Fibroblast of lung (primary cell): Measurements from ENCODE around the gene SH3PXD2A. TPM values are rescaled to one million over a fixed set of nuclear protein-coding genes. Genes with fewer than 3 reads are reported as not detected.

ENCODE experiments used
- DNase-seq, 2 donors: peaks; one replicate each; pipeline versions ENCODE4 v3.0.0 to v3.0.0-alpha.2; 2010; ENCODE audit warnings: low read depth in 2 of 2
- H2AFZ ChIP-seq: 2 replicates; pipeline ENCODE4 v1.5.1; 2012; ENCODE audit warnings: low read length, control low read depth, inconsistent platforms
- H3K27ac ChIP-seq: 2 replicates; pipeline ENCODE4 v1.5.1; 2011; ENCODE audit warnings: low read length, control low read depth; ENCODE audit not compliant: insufficient read depth
- H3K27me3 ChIP-seq: 2 replicates; pipeline ENCODE4 v1.5.1; 2011; ENCODE audit warnings: mild to moderate bottlenecking, low read length; ENCODE audit not compliant: control insufficient read depth, insufficient read depth
- H3K36me3 ChIP-seq: 2 replicates; pipeline ENCODE4 v1.5.1; 2011; ENCODE audit warnings: low read length; ENCODE audit not compliant: control insufficient read depth, insufficient read depth
- H3K4me1 ChIP-seq: 2 replicates; pipeline ENCODE4 v1.5.1; 2011; ENCODE audit warnings: low read length; ENCODE audit not compliant: control insufficient read depth, insufficient read depth; ENCODE audit errors: extremely low read depth
- H3K4me2 ChIP-seq: 2 replicates; pipeline ENCODE4 v1.5.1; 2011; ENCODE audit warnings: low read length, control low read depth; ENCODE audit not compliant: insufficient read depth; ENCODE audit errors: extremely low read depth
- H3K4me3 ChIP-seq, 4 experiments: fragments of 200-600 bp in 1 of 4; sonication (generic) in 1 of 4; replicated peaks in 1 of 4; 2 replicates each; pipeline ENCODE4 v1.5.1; 2011 to 2016; ENCODE audit warnings: low read length in 4 of 4, low read depth in 3 of 4, mild to moderate bottlenecking in 3 of 4, control low read depth in 2 of 4, inconsistent platforms in 1 of 4, mixed read lengths in 1 of 4; ENCODE audit not compliant: insufficient read depth in 1 of 4; ENCODE audit errors: control extremely low read depth in 1 of 4
- H3K79me2 ChIP-seq: 2 replicates; pipeline ENCODE4 v1.5.1; 2012; ENCODE audit warnings: mild to moderate bottlenecking, low read length, inconsistent platforms; ENCODE audit not compliant: control insufficient read depth, insufficient read depth
- H3K9ac ChIP-seq: 2 replicates; pipeline ENCODE4 v1.5.1; 2011; ENCODE audit warnings: mild to moderate bottlenecking, low read length, control low read depth; ENCODE audit not compliant: insufficient read depth
- H3K9me3 ChIP-seq: 2 replicates; pipeline ENCODE4 v1.5.1; 2012; ENCODE audit warnings: low read depth, low read length; ENCODE audit not compliant: control insufficient read depth, insufficient read depth
- H4K20me1 ChIP-seq: 2 replicates; pipeline ENCODE4 v1.5.1; 2011; ENCODE audit warnings: low read length; ENCODE audit not compliant: control insufficient read depth, insufficient read depth; ENCODE audit errors: extremely low read depth
- CTCF ChIP-seq, 2 donors: IDR thresholded peaks in 1 of 2; conservative IDR thresholded peaks in 1 of 2; 1 replicate in 1 of 2; 2 replicates in 1 of 2; pipeline ENCODE4 v1.5.1; 2011 to 2012; ENCODE audit warnings: low read length in 2 of 2, control low read depth in 1 of 2, inconsistent platforms in 1 of 2, low read depth in 1 of 2, mild to moderate bottlenecking in 1 of 2
- EZH2 ChIP-seq: IDR thresholded peaks from 2 replicates; pipeline ENCODE4 v1.5.1; 2012; ENCODE audit warnings: low read length, control low read depth, mild to moderate bottlenecking; ENCODE audit errors: missing control alignments
- polyA plus RNA-seq, 2 donors: library from polyadenylated mRNA; depleted of rRNA in 1 of 2; stranded (reverse) in 1 of 2; unstranded in 1 of 2; fragments of >200 nt; gene quantifications; 2 replicates each; pipeline ENCODE4 v1.2.1, GENCODE V29; 2011 to 2012; ENCODE audit warnings: missing spikeins in 1 of 2
- total RNA-seq: library from RNA; depleted of rRNA; stranded (reverse); fragments of >200 nt; gene quantifications from 2 replicates; pipeline ENCODE4 v1.2.1, GENCODE V29; 2014

Gene SH3PXD2A
- total and polyA plus RNA-seq, 2 donors (not counting 1 experiment from before 2014, with no cell fraction given) = 25.5 to 33.2 TPM

GRCh38 chr10:103669944-103670343, 185.4 kb downstream of the SH3PXD2A start:
- no peak for DNase-seq

GRCh38 chr10:103669243-103669929, 186.0 kb downstream of the SH3PXD2A start:
- no peak for TF ChIP-seq EZH2
- no peak for TF ChIP-seq CTCF (conservative IDR thresholded peaks at IDR 0.05 in 1 of 2, IDR thresholded peaks at IDR 0.05 in 1 of 2; ENCODE audit: low read depth in 1 of 2, low read length in 2 of 2)
- peaks cover 16% of the 10 kb centered on the region for H3K4me1 ChIP-seq
- H3K79me2 ChIP-seq = no peaks in the 10 kb centered on the region
- H3K36me3 ChIP-seq = peaks cover 1% of the 10 kb centered on the region
- peak overlapping the region; percentile 62 for H3K4me2 ChIP-seq
- H3K27ac ChIP-seq = peak overlapping the region; percentile 85
- H3K9ac ChIP-seq = no peak overlapping the region
- no peak overlapping the region for H3K4me3 ChIP-seq
- no peaks in the 10 kb centered on the region for H3K27me3 ChIP-seq
- H2AFZ ChIP-seq = no peak overlapping the region
- no peaks in the 10 kb centered on the region for H3K9me3 ChIP-seq
- H4K20me1 ChIP-seq = no peaks in the 10 kb centered on the region
- DNase-seq = peak in 1 of 2 donors; percentile 9

More at GRCh38 chr10:103669944-103670343, 185.4 kb downstream of the SH3PXD2A start:
- no peak overlapping the region for H3K4me3 ChIP-seq
- H3K36me3 ChIP-seq = peaks cover 1% of the 10 kb centered on the region
- H4K20me1 ChIP-seq = no peaks in the 10 kb centered on the region
- no peak overlapping the region for H3K27ac ChIP-seq
- H3K9me3 ChIP-seq = no peaks in the 10 kb centered on the region
- no peak overlapping the region for H2AFZ ChIP-seq
- peaks cover 16% of the 10 kb centered on the region for H3K4me1 ChIP-seq
- TF ChIP-seq EZH2 = no peak
- no peak for TF ChIP-seq CTCF (conservative IDR thresholded peaks at IDR 0.05 in 1 of 2, IDR thresholded peaks at IDR 0.05 in 1 of 2; ENCODE audit: low read depth in 1 of 2, low read length in 2 of 2)
- no peaks in the 10 kb centered on the region for H3K27me3 ChIP-seq
- H3K9ac ChIP-seq = no peak overlapping the region
- H3K79me2 ChIP-seq = no peaks in the 10 kb centered on the region
- no peak overlapping the region for H3K4me2 ChIP-seq

- peak overlapping the region; percentile 92 for H3K4me2 ChIP-seq
- H3K27me3 ChIP-seq = no peaks in the 10 kb centered on the region
- H3K79me2 ChIP-seq = peaks cover 2% of the 10 kb centered on the region
- H3K4me3 ChIP-seq = peak overlapping the region in 3 of 4 experiments; percentile 14 to 36 (median 32)
- peaks cover 1% of the 10 kb centered on the region for H3K36me3 ChIP-seq
- H2AFZ ChIP-seq = peak overlapping the region; percentile 36
- H3K4me1 ChIP-seq = peaks cover 16% of the 10 kb centered on the region
- H3K27ac ChIP-seq = peak overlapping the region; percentile 85
- H3K9me3 ChIP-seq = no peaks in the 10 kb centered on the region
- peak; percentile 34 to 75 for DNase-seq
- TF ChIP-seq CTCF (conservative IDR thresholded peaks at IDR 0.05 in 1 of 2, IDR thresholded peaks at IDR 0.05 in 1 of 2; ENCODE audit: low read depth in 1 of 2, low read length in 2 of 2) = no peak
- no peak for TF ChIP-seq EZH2
- no peaks in the 10 kb centered on the region for H4K20me1 ChIP-seq
- H3K9ac ChIP-seq = peak overlapping the region; percentile 40
Measured at GRCh38 chr10:103668351-103669242, 186.8 kb downstream of the SH3PXD2A start.
